NB4 (cell line): ENCODE results near the gene KCTD13.

Experiments used
- DNase-seq: peaks from one replicate; pipeline ENCODE4 v3.0.0; 2010; ENCODE audit warnings: low read depth
- H3K4me3 ChIP-seq: one replicate; pipeline ENCODE4 v1.5.1; 2011; ENCODE audit warnings: mild to moderate bottlenecking, low read depth, low read length, moderate library complexity
- MYC ChIP-seq: IDR thresholded peaks from 2 replicates; pipeline ENCODE4 v1.6.1; 2011; ENCODE audit warnings: low read depth, low read length
- POLR2A ChIP-seq: IDR thresholded peaks from 2 replicates; pipeline ENCODE4 v1.6.1; 2011; ENCODE audit warnings: mild to moderate bottlenecking; ENCODE audit not compliant: insufficient read length; ENCODE audit errors: extremely low read depth
- TF ChIP-seq, protein P1 (sequence below): IDR thresholded peaks from one replicate; pipeline ENCODE4 v1.5.1; 2012; ENCODE audit warnings: low read depth, low read length
- TF ChIP-seq, protein P2 (sequence below): IDR thresholded peaks from 2 replicates; pipeline ENCODE4 v1.6.1; 2011; ENCODE audit warnings: low read depth, low read length

The KCTD13 gene

DNA sequence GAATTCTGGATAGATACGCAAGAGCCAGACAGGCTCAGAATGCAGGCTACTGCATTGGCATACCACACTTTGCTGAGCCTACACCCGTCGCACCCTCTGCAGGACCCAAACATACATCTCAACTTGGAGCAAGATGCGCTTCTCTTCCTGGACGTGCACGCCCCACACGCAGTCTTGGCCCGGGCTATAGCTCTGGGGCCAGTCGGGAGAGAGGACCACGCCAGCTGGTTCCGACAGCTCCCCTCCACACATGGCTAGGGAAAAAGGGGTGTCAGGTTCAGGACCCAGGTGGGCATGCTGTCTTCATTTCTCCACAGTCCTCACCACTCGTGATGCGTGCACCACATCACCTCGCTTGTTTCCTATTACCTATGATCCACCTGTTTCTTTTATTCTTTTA, 47.9 kb downstream of the KCTD13 start:
- no peak for DNase-seq
- TF ChIP-seq POLR2A (no peak), MYC (no peak)
- TF ChIP-seq, protein P1, sequence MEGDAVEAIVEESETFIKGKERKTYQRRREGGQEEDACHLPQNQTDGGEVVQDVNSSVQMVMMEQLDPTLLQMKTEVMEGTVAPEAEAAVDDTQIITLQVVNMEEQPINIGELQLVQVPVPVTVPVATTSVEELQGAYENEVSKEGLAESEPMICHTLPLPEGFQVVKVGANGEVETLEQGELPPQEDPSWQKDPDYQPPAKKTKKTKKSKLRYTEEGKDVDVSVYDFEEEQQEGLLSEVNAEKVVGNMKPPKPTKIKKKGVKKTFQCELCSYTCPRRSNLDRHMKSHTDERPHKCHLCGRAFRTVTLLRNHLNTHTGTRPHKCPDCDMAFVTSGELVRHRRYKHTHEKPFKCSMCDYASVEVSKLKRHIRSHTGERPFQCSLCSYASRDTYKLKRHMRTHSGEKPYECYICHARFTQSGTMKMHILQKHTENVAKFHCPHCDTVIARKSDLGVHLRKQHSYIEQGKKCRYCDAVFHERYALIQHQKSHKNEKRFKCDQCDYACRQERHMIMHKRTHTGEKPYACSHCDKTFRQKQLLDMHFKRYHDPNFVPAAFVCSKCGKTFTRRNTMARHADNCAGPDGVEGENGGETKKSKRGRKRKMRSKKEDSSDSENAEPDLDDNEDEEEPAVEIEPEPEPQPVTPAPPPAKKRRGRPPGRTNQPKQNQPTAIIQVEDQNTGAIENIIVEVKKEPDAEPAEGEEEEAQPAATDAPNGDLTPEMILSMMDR = no peak
- TF ChIP-seq, protein P2, sequence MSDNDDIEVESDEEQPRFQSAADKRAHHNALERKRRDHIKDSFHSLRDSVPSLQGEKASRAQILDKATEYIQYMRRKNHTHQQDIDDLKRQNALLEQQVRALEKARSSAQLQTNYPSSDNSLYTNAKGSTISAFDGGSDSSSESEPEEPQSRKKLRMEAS = no peak
- H3K4me3 ChIP-seq = no peak overlapping the region

DNA sequence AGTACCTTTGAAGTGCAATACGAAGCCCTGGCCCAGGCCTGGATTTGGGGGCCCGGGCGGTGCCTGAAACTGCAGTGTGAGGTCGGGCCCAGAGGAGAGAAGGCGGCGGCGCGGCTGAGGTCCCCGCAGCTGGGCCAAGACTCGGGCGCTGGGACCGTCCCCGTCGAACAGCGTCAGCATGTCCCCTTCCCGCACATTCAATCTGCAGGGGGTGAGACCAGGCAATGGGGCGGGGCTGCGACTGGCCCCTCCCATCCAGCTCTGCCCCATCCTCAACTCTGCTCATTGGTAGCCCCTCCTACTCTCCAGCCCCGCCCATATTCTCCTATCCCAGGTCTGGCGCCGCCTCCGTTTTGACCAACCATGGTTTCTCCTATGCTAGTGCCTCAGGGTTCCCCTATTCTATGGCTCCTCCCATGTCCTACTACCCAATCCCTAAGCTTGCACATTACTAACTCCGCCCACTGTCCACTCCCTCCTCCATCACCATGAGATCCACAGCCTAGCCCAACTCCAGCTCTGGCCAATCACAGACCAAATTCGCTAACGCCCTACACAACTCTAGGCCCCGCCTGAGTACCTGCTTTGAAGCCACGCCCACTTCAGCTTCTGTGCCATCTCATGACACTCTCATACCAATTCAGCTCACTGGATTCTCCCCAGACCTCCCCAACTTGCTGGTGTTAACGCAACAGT, 48.6 kb downstream of the KCTD13 start:
- TF ChIP-seq, protein P2 = no peak
- no peak for TF ChIP-seq POLR2A
- TF ChIP-seq MYC = no peak
- TF ChIP-seq, protein P1 = no peak
- peak; percentile 70 for DNase-seq
- H3K4me3 ChIP-seq = no peak overlapping the region

DNA sequence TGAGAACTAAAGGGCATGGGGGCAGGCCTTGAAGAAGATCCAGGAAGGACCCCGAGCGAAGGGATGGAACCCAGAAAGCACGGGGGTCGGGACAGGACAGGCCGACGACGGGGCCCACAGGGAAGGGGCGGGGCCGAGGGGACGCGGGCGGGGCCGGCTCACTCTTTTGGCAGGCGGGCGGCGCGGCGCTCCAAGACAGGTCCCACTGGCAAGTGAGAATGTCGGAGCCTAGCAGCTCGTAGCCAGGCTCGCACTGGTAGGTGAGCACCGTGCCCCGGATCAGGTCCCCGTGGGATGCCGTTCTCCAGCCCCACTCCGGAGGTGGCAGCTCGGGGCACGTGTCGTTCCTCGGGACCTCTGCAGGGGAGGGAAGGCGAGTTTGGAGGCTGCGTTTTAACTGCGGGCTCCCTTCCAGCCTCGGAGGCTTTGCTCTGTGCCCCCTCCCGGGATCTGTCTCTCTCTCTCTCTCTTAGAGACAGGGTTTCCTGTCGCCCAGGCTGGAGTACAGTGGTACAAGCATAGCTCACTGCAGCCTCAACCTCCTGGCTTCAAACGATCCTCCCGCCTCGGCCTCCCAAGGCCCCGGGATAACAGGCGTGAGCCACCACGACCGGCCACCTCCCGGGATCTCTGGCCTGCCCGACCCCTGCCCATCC, 49.3 kb downstream of the KCTD13 start:
- no peak overlapping the region for H3K4me3 ChIP-seq

DNA sequence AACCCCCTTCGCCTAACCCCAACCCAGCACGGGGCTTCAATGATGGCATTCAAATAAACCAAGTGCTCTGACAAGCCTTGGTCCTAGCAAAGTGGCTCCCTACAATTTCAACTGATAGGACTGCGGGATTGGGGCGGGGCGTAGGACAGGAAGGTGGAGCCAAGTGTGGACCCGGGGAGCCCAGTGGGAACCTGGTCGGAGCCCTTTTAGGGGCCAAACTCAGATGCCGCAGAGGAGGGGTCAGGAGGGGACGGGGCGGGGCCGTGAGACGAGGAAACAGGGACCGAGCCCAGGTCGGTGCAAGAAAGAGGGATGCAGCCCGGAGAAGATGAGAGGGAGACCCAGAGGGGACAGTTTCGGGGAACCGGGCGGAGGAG, 49.8 kb downstream of the KCTD13 start:
- H3K4me3 ChIP-seq = no peak overlapping the region
- TF ChIP-seq POLR2A (no peak), MYC (no peak)
- TF ChIP-seq, protein P1 = no peak
- TF ChIP-seq, protein P2 = no peak
- DNase-seq = no peak

More for the DNA sequence above, 49.3 kb downstream of the KCTD13 start:
- TF ChIP-seq, protein P2 = no peak
- TF ChIP-seq, protein P1 = no peak
- TF ChIP-seq MYC (no peak), POLR2A (no peak)
- no peak for DNase-seq

DNA sequence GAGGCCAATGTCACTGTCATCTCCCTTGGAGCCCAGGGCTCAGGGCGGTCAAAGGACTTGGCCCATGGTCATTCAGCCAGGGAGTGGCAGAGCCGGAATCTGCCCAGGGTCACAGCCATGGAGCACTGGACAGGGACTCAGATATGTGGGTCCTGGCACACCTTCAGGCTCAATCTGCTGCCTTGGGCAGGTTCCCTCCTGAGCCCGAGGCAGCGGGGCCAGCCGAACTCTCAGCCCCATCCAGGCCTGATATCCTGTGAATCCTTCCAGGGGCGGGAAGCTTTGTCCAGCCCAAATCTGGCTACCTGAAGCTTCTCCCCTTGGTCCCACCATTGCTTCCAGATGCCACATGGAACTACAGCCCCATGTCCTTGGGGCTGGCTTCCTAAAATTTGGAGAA, 50.8 kb downstream of the KCTD13 start:
- H3K4me3 ChIP-seq = no peak overlapping the region
- TF ChIP-seq POLR2A = no peak
- no peak for TF ChIP-seq MYC
- TF ChIP-seq, protein P1 = no peak
- TF ChIP-seq, protein P2 = no peak
- no peak for DNase-seq
